ENCODE measurements around the gene WDSUB1.

WDSUB1 gene

GRCh38 chr2:159262904-159263303 is 23.6 kb downstream of the WDSUB1 start:
- DNase-seq: no peak

DNA sequence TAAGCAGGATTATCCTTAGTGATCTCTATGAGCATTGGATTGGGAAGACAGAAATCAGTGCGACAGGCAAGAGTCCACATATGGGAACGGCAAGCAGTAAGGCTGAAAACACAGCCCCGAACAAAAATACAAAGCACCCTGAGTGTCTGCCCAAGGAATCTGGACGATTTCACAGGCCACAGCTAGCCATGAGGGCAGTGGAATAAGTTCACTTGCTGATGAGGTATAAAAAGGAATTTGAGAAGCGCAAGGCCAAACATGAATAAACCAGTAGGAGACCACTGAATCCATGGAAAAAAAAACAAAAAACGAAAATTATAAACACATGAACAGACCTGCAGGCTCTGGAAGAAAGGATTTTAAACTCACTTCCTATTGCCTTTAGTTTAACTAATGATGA is 24.3 kb downstream of the WDSUB1 start:
- no peak for DNase-seq

DNA sequence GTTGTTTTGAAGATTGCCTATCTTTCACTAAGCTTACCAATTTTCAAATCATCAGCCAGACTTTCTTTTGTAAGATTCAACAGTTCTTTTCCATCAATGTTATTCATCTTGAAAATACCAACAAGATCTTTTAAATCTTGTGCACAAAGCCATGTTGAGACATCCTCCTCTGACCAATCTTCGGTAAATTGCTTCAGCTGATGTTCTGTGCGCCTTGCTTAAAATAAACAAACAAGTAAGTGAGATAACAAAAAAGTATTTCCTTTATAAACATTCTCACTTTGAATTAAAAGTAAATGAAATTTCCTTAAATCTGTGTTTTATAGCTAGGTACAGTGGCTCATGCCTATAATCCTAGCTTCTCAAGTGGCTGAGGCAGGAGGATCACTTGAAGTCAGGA is 30.3 kb downstream of the WDSUB1 start:
- peak; percentile 21 for DNase-seq

DNA sequence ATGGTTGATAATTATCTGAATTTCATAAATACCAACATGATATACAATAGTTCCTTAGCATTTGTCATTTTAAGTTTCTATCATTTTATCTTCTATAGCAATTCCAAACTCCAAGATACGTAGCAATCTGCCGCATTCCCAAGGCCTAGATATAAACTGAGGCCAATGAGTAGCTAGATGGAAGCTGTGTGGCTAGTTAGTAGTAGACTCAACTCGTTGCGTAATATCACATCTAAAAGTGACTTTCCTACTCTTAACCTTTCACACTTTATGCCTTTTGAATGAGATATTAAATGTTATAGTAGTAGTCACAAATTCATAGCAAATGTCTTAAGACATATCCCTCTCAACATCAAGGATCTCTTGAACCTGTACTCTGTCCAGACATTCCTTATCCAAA is 33.6 kb downstream of the WDSUB1 start:
- no peak for DNase-seq

DNA sequence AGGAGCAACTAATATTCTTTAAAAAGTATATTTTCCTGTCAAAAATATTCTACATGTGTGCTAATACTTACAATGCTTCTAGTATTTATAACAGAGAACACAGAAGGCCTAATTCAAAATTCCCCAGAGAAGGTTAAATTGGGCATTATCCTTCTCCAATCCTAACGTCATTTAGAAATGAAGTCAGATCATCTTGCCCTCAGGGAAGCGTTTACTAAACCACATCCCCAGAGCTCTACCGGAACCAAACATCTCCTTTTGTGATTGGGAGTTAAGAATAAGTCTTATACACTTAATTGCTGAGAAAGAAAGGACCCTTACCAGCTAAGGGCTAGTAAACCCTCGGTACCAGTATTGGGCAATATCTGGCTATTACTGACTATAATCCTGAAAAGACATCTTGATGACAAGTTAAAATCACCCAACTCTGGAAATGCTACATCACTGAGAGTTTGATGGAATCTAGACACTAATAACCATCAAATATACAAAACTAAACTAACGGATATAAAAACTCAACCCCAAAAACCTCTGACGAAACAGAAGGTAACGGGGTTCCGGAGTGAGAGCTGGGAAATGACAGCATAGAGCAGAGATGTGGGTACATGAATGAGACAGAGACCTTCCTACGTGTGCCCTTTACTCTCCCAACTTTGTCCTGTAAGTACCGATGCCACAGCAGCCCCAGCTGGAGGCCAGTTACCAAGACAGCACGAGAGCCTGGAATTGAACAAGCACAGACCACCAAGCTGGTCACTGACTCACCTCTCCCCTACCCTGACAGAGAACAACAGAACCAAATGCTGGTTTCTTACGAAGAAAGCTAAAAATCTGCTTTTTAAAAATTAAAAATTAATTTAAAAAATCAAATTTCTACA is 35.0 kb downstream of the WDSUB1 start:
- DNase-seq: no peak

DNA sequence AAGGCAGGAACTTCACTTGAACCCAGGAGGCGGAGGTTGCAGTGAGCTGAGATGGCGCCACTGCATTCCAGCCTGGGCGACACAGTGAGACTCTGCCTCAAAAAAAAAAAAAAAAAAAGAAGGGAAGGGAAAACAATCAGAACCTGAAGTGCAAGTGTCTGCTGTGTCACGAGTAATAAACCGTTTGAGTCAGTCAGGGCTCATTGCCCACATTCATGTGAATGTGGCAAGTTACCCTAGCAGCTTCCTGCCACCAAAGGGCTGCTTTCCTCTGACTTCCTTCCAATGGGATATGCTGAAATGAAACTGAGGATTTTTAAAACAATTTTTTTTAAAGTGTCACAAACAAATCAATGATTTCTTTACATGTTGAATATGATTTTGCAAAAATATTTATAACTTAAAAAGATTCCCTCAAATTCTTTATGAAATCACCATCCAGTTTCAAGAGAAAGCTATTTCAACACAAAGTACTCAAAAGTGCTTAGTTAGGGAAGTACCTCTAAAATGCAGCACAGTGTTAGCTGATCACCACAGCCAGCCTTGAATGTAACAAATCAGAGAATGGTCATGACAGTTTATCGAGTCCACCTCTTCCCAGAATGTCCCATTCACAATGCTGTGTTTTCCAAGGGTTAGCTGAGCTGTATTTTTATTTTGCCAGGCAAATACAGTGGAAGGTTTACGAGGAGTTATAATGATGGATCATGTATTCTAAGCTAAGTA is 36.4 kb downstream of the WDSUB1 start:
- DNase-seq: no peak

- no peak for DNase-seq
Observed at GRCh38 chr2:159246325-159246988, 40.0 kb downstream of the WDSUB1 start.

DNA sequence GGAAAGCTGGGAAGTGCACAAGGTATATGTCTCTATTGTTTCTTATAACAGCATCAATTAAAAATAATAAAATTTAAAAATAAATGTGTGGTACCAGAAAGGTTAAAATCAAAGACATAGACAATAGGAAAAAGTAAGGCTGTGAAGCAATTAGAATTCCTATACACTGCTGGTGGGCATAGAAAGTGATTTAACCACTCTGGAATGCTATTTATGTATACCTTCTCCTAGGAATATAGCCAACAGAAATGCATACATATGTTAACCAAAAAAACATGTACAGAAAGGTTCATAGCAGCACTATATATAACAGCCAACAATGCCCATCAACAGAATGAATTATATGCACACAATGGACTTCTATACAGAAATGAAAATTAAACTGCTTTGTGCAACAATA is 43.0 kb downstream of the WDSUB1 start:
- DNase-seq: no peak

- no peak for DNase-seq
Observed at GRCh38 chr2:159234868-159235267, 51.6 kb downstream of the WDSUB1 start.

DNA sequence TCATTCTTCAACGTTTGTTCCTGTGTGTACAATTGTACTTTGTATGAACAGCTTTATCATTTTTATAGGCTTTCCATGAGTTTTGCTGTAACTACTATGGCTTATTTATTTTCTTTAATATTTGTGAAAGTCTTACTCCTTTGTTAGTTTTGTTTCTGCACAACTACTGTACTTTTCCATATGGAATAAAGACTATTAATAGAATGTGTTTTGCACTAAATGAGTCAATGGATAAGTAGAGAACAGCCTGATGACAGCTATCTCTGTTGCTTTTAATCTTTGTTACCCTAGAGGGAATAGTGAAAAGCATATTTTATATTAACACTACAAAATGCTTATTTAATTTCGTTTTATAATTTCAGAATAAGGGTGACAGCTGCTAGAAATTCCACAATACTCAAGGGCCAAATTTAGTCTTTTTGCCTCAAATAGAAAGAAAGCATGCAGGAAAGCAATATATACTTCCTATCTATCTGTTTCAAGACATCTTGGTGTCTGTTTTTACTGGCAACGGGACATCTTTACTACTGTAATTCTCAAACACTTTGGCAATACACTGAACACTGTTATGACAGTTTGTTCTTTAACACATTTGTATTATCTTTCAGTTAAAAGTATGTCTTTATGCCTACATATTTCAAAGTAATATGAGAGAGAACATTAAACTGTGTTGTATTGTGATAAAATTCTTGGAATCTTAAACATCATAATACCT is 53.9 kb downstream of the WDSUB1 start:
- no peak for DNase-seq

DNA sequence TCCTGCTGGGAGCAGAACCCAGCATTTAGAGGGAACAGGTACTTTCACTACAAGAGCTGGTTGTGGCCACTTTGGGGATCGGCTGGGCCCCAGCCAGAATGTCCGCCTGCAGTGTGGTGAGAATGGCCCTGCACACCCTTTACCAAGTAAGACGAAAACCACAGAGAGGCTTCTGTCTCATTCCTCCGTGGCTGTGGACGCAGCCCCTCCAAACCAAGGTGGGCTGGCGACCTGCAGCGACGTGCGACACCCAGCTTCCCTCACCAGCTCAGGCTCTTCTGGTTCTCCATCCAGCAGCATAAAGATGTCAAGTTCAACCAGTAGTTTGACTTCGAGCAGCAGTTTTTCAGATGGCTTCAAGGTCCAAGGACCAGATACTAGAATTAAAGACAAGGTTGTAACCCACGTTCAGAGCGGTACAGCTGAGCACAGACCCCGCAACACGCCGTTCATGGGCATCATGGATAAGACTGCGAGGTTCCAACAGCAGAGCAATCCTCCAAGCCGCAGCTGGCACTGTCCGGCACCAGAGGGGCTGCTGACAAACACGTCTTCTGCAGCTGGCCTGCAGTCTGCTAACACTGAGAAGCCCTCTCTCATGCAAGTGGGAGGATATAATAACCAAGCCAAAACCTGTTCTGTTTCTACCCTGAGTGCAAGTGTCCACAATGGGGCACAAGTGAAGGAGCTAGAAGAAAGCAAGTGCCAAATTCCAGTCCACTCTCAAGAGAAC is 56.2 kb downstream of the WDSUB1 start:
- no peak for DNase-seq

- no peak for DNase-seq
Observed at GRCh38 chr2:159229476-159230144, 56.9 kb downstream of the WDSUB1 start.

GRCh38 chr2:159228081-159228581 is 58.4 kb downstream of the WDSUB1 start:
- DNase-seq: peak; percentile 55

- no peak for DNase-seq
Observed at GRCh38 chr2:159227467-159227866, 59.0 kb downstream of the WDSUB1 start.

DNA sequence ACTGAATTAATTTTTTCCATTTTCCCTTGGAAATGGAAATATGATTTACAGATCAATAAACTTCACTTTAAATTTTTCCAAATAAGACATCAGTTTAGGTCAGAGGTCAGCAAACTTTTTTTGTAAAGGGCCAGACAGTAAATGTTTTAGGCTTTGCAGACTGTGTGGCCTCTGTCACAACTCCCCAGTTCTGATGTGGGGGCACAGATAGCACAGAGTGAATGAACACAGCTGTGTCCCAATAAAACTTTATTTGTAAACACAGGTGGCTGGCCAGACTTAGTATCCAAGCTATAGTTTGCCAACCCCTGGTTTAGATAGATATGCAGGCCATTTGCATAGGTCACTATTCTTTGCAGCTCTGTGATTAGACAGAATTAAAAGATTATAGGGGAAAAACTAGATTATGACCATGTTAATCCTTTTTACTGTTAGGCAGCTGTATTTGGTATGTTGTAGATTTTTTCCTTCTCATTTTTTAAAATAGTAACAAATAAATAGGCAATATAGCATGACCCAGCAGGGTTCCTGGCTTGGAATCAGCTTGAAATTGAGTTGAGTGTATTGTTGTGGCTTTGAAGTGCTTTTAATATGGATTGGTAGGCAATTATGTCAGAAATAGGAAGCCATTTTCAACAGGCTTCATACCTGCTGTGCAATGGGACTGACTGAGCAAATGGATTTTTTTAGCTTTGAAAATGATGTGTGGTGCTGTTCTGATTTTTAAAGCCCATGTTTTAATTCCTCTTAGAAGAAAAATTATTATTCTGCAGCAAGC is 59.7 kb downstream of the WDSUB1 start:
- DNase-seq: no peak

GRCh38 chr2:159226059-159226461 is 60.4 kb downstream of the WDSUB1 start:
- no peak for DNase-seq

DNA sequence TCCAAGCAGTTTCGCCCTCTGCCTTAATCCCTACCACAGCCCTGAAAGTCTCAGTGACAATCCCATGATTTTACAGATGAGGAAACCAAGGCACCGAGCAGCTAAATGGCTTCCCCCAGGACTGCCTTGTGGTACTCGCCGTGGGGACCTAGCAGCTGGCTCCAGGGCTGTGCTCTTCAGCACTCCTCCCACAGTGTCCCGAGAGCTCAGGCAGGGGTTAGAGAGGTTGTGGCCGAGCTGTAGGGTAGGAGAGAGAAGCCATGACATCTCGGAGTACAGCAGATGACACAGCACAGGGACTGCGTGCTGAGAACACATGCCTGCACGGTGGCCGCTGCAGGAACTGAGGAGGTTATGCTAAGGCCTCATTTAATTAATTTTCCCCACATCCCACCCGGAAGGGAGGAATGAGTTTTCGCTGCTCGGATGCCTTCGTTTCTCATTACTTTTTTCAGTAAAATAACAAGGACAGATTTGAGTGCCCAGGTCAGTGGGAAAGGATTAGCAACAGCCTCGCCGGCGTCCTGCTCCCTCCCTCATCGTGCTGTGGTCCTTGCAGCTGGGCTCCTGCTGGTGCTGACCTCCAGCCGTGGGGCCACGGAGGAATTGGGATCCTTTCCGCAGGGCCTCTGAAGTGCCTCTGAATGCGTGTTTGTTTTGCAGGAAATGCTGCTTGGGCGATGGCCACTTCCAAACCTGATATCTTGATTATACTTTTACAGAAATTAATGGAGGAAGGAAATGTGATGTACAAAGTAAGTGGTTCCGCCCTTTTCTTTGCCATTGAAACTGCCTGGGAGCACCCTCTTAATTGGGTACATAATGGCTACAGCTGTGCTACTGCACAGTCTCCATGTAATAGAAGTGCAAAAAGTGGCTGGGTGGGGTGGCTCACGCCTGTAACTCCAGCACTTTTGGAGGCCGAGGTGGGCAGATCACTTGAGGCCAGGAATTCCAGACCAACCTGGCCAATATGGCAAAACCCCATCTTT is 61.2 kb downstream of the WDSUB1 start:
- no peak for DNase-seq

- no peak for DNase-seq
Observed at GRCh38 chr2:159224061-159224813, 62.3 kb downstream of the WDSUB1 start.

All from amniotic stem cell (primary cell).